ENCODE results near the gene GPRC5D.

Gene GPRC5D

DNA sequence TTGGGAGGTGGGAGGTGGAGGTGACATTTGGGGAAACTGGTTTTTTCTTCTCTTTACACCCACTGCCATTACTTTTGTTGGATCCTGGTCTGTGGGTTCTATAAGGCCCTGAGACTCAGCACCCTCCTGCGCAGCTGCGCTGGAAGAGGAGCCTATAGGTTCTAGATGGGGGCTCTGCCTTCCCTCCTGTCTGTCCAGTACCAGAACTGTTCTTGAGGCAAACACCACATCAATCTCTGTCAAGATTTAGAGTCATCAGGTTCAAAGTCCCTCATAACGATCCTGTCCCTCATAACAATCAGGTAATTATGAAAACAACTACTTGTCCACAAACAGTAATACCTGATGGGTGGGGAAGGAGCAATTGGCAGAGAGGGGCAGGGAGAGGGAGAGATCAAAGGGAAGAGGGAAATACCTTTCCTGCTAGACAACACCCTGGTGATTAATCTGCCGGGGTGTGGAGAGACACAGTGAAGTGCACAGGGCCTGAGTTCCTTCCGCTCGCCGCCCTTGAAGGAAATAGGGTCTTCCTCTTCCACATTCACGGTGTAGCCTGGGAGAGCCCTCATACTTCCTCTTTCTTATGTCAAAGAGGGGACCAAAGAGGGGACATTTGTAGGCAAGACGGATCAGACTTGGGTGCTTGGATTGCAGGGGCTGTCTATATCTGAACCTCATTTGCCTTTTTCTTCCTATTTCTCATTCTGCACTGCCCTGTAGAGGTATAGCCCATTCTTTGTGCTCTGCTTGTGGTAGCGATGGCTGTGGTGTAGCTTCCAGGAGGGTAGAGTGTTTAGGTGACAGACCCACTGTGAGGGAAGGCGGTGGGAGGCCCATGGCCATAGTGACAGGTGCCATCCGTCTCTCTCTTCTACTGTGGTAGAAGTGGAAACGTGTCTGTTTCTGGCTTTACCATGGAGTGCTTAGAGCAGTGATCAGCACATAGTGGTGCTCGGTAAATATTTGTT, 48.0 kb downstream of the GPRC5D start:
- no peak for DNase-seq

DNA sequence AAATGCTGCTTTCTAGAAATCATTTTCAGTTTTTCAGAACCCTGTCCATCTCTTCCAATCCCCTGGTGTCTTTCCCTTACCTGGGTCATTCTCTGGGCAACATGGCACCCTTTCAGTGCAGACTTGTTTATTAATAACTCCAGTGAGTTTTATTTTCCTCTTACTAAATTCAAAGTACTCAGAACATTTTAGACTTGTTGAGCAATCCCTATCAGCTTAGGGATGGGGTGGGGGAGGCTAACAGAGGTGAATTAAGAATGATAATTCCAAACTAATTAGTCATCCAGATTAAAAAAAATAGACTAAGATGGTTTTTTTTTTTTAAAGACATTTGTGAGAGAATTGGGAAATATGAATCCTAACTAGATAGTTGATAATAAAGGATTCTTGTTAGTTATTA, 49.9 kb downstream of the GPRC5D start:
- DNase-seq = no peak

GRCh38 chr12:12901158-12901791, 50.7 kb downstream of the GPRC5D start:
- DNase-seq = peak; percentile 62

- no peak for DNase-seq
Observed at GRCh38 chr12:12900786-12901157, 51.2 kb downstream of the GPRC5D start.

DNA sequence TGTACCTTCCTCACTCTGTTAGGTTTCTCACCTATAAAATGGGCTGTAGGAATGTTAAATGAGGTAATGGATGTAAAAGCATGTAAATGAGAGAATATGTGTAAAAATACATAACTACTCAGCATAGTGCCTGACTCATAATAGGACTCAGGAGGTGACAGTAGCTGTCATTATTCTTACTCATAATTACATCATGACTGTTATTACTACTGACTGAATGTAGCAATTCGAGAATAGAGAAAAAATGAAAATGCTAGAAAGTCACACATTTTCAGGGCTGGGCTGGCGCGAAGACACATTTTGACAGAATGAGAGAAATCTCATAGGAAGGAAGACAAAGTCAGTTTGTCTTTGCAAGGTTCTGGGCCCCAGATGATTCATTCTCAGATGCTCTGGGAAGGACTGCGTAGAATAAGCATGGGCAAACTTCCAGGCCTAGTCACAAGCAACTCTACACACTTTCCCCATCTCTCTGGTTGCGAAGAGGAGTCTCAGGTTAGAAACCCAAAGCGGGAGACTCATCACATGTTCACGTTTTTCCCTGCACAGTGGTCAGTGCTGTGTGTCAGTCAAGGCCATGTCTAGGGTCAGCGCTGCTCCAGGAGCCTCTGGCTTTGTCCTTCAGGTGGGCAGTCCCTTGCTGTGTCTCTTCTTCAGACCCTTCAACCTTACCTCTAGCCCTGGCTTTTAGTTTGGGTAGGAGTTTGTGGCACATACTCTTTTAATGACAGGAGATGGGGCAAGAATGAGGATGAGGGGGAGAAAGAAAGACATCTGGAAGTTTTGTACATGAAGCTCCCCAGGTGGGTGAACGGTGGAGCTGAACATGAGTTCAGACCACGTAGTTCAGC, 52.2 kb downstream of the GPRC5D start:
- DNase-seq = peak; percentile 93

DNA sequence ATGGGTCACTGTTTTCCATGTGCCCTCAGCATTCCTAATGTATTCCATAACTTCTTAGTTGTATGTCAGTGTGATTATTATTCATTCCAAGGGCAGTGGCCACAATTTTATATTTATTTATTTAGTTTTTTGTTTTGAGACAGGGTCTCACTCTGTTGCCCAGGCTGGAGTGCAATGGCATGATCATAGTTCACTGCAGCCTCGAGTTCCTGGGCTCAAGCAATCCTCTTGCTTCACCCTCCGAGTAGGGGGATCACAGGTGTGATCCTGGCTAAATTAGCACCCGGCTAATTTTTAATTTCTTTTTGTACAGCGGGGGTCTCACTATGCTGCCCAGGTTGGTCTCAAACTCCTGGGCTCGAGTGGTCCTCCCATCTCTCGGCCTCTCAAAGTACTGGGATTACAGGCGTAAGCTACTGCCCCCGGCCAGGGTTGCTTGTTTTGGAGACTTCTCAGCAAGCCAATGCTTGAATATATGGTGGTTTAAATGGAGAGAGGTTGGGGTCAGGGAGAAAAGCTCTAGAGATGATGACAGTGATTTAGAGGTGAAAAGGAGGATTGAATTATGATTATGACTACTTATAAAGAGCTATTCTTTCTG, 53.0 kb downstream of the GPRC5D start:
- DNase-seq = no peak

- DNase-seq = no peak
Observed at GRCh38 chr12:12898136-12898717, 53.7 kb downstream of the GPRC5D start.

DNA sequence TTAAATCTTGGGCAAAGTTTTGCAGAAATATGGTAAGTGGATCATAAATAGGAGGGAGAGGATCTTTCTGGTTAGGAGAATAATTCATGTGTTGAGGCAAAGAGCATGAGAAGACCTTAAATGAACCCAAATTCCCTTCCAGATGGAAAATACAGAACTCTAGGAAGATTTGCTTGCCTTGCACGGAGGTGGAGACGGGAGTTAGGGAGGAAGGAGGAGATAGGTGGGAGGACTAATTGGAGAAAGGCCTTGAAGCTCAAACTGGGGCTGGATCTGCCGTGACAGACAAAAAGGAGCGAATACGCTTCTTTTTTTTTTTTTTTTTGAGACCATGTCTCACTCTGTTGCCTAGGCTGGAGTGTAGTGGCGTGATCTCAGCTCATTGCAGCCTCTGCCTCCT, 54.7 kb downstream of the GPRC5D start:
- DNase-seq = no peak

GRCh38 chr12:12896260-12896659, 55.7 kb downstream of the GPRC5D start:
- no peak for DNase-seq

GRCh38 chr12:12893438-12893837, 58.5 kb downstream of the GPRC5D start:
- no peak for DNase-seq

- no peak for DNase-seq
Observed at GRCh38 chr12:12892681-12893141, 59.3 kb downstream of the GPRC5D start.

- no peak for DNase-seq
Observed at GRCh38 chr12:12891881-12892355, 60.1 kb downstream of the GPRC5D start.

- DNase-seq = peak; percentile 39
Observed at GRCh38 chr12:12891080-12891880, 60.7 kb downstream of the GPRC5D start, which contains the start of gene GPRC5A. GPRC5A (plus strand) TSS chr12:12891562; CDS start chr12:12908250, 16,688 bp downstream.

Measured in activated CD4-positive, alpha-beta T cell treated with anti-CD3 and anti-CD28 coated beads, Interleukin-10, Interleukin-2, amounts not matched to agents 100 ng/mL and 50 ng/mL, durations not matched to agents 16 hours and 8 hours (primary cell).